HAP-1 (cell line): ENCODE results near the gene NCAPG.

Experiments
- DNase-seq, 2 experiments: peaks; one replicate each; pipeline ENCODE4 v3.0.0-alpha.2; 2016 to 2020; ENCODE audit warnings: low spot score in 2 of 2
- H3K27me3 ChIP-seq: fragments of 250-450 bp; sonication (Bioruptor Pico); 2 replicates; pipeline ENCODE4 v1.5.1; 2020; ENCODE audit warnings: low read depth, mild to moderate bottlenecking, moderate library complexity
- H3K36me3 ChIP-seq: fragments of 250-450 bp; sonication (Bioruptor Pico); replicated peaks from 2 replicates; pipeline ENCODE4 v1.5.1; 2020; ENCODE audit warnings: mild to moderate bottlenecking
- H3K4me1 ChIP-seq: fragments of 250-450 bp; sonication (Bioruptor Pico); 2 replicates; pipeline ENCODE4 v1.5.1; 2020; ENCODE audit warnings: mild to moderate bottlenecking
- H3K4me3 ChIP-seq: fragments of 250-450 bp; sonication (Bioruptor Pico); 2 replicates; pipeline ENCODE4 v1.5.1; 2020; ENCODE audit warnings: mild to moderate bottlenecking, moderate library complexity
- H3K9me3 ChIP-seq: fragments of 250-450 bp; sonication (Bioruptor Pico); 2 replicates; pipeline ENCODE4 v1.5.1; 2020; ENCODE audit warnings: mild to moderate bottlenecking, moderate library complexity
- in situ Hi-C: fragments of 300-500 bp; cut with MboI; formaldehyde crosslinking; loops from 3 replicates; pipeline ENCODE4 v1.14.3; 2020; ENCODE audit warnings: low sequenced_read_pairs, inconsistent platforms, mixed read lengths

Gene NCAPG

GRCh38 chr4:17867276-17867675, 56.5 kb downstream of the NCAPG start:
- Histone ChIP-seq H3K4me1 (no peaks in the 10 kb centered on the region; the same call in 1 of the 2 replicates), H3K36me3 (no peaks in the 10 kb centered on the region), H3K27me3 (no peaks in the 10 kb centered on the region), H3K4me3 (no peak overlapping the region), H3K9me3 (no peaks in the 10 kb centered on the region; the same call in 1 of the 2 replicates)
- in situ Hi-C loops, result no loop called here
- DNase-seq, result no peak

- H3K27me3 ChIP-seq, result no peaks in the 10 kb centered on the region
- H3K4me3 ChIP-seq, result no peak overlapping the region
- in situ Hi-C loops, result no loop called here
- H3K9me3 ChIP-seq, result no peaks in the 10 kb centered on the region; the same call in 1 of the 2 replicates
- H3K4me1 ChIP-seq, result no peaks in the 10 kb centered on the region; the same call in 1 of the 2 replicates
- no peaks in the 10 kb centered on the region for H3K36me3 ChIP-seq
- no peak for DNase-seq
These were observed 58.5 kb downstream of the NCAPG start for GRCh38 chr4:17869327-17869726.

DNA sequence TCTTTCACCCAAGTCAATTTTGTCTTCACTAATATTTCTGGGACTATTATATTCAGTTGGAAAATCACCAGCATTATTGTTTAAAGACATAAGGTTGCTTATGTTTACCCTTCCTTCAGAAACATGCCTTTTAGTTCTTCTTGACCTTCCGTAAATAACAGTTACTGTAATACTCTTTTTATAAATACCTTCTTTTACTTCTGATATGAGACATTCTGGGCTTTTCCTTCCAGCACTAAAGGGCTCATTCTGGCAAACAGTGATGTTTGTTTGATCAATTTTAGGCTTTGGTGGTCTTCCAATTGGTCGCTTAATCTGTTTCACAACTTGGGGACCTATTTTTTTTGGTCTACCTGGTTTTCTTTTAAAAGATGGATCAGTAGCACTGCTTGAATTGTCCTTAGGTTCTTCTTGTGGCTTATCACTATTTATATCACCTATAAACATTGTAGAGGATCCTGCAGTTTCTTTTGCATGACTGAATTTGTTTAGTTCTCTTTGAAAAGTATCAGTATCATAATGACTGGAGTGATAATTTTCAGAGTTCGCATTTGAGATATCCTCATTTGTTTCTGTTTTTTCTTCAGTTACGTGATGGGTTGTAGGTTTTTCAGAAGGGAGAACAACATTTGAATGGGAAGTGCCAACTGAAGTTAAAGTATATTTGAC, 64.8 kb downstream of the NCAPG start:
- no peaks in the 10 kb centered on the region for H3K36me3 ChIP-seq
- no peaks in the 10 kb centered on the region; the same call in 1 of the 2 replicates for H3K9me3 ChIP-seq
- in situ Hi-C loops, result no loop called here
- no peak for DNase-seq
- no peaks in the 10 kb centered on the region for H3K4me1 ChIP-seq
- no peaks in the 10 kb centered on the region for H3K27me3 ChIP-seq
- H3K4me3 ChIP-seq, result no peak overlapping the region

DNA sequence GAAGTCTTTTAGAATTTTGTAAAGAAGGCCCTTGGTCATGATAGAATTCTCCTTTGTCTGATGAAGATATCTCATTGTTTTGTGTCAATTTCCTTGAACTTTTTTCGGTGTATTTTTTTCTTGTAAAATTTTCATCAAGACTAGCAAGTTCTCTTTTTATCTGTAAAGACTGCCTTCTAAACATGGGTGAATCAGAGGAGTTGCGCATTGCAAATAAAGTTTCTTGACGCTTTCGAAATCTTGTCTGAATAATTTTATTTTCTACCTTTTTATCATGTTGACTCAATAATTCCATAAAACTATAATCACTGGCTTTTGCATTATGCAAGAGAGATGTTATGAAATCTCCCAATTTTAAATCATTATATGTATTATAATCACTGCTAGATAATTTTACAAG, 66.2 kb downstream of the NCAPG start:
- Histone ChIP-seq H3K4me3 (no peak overlapping the region), H3K9me3 (no peaks in the 10 kb centered on the region), H3K36me3 (no peaks in the 10 kb centered on the region), H3K4me1 (no peaks in the 10 kb centered on the region), H3K27me3 (no peaks in the 10 kb centered on the region)
- DNase-seq, result no peak
- in situ Hi-C loops, result no loop called here

- Histone ChIP-seq H3K9me3 (no peaks in the 10 kb centered on the region), H3K4me3 (no peak overlapping the region), H3K27me3 (no peaks in the 10 kb centered on the region), H3K4me1 (no peaks in the 10 kb centered on the region), H3K36me3 (no peaks in the 10 kb centered on the region)
- in situ Hi-C loops, result no loop called here
- DNase-seq, result no peak
These were observed 66.9 kb downstream of the NCAPG start for GRCh38 chr4:17877661-17878060.

DNA sequence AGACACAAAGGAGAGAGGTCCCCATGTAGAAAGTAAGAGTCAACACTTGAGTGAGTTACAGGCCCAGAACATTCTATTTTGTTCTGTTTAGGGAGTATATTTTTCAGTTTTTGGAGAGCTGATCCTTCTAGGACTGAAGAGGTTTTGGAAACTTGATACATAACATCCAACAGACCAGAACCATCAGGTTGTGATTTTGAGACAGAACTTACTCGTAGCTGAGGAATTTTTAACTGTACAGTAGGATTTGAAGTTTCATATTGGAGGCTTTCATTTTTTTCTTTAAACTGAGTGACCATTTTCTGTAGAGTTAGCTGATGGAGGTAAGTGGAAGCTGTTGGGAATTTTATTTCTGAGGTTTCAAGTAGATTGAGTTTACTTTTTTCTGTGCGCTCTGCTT, 73.3 kb downstream of the NCAPG start:
- in situ Hi-C loops, result no loop called here

DNA sequence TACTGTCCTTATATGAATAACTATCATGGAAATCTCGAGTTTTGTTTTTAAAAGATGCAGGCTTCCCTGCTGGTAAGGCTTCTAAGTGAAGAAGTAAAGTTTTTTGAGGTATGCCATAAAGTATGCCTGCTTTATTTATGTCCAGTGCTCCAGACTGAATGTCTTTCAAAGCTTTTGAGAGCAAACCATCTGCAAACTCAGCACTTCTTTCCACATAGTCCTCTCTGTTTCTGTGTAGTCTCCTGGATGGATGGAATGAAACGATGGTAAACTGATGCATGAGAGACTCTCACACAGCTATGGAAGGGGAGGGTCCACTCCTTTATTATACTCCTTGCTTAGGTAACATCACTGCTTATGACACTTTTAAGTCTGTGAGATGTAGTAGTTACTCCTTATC, 73.7 kb downstream of the NCAPG start:
- Histone ChIP-seq H3K4me1 (peaks cover 8% of the 10 kb centered on the region), H3K36me3 (no peaks in the 10 kb centered on the region; the same call in 1 of the 2 replicates), H3K4me3 (no peak overlapping the region), H3K9me3 (no peaks in the 10 kb centered on the region), H3K27me3 (no peaks in the 10 kb centered on the region)
- in situ Hi-C loops, result no loop called here
- DNase-seq, result no peak

More for the DNA sequence above, 73.3 kb downstream of the NCAPG start:
- H3K4me3 ChIP-seq, result no peak overlapping the region
- H3K9me3 ChIP-seq, result no peaks in the 10 kb centered on the region
- DNase-seq, result no peak
- H3K27me3 ChIP-seq, result no peaks in the 10 kb centered on the region
- H3K4me1 ChIP-seq, result peaks cover 3% of the 10 kb centered on the region
- no peaks in the 10 kb centered on the region; the same call in 1 of the 2 replicates for H3K36me3 ChIP-seq

DNA sequence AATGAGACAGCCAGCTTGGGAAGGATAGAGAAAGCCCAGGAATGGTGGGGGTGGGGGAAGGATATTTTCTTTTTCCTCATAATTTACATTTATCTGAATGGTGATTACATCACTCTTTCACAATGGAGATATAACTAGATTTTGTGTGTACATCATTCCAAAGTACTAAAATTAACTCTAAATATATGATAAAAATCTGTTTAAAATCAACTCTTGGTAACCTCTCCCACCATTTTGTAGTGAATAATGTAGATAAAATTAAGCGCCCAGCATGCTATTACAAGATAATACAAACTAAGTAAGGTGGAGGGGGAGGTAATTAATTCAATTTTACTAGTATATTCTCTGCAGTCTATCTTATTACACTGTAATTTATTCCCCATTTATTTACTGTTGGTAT, 78.9 kb downstream of the NCAPG start:
- in situ Hi-C loops, result no loop called here
- DNase-seq, result no peak
- Histone ChIP-seq H3K36me3 (no peaks in the 10 kb centered on the region), H3K27me3 (no peaks in the 10 kb centered on the region), H3K9me3 (no peaks in the 10 kb centered on the region), H3K4me1 (peaks cover 21% of the 10 kb centered on the region), H3K4me3 (no peak overlapping the region)

- Histone ChIP-seq H3K27me3 (no peaks in the 10 kb centered on the region), H3K9me3 (no peaks in the 10 kb centered on the region), H3K36me3 (no peaks in the 10 kb centered on the region), H3K4me1 (peaks cover 14% of the 10 kb centered on the region), H3K4me3 (no peak overlapping the region)
- no peak for DNase-seq
- in situ Hi-C loops, result no loop called here
These were observed 83.6 kb downstream of the NCAPG start for GRCh38 chr4:17894421-17894820.
